Osteoblast (primary cell): Measurements from ENCODE around the gene ADTRP. TPM values are rescaled to one million over a fixed set of nuclear protein-coding genes. Genes with fewer than 3 reads are reported as not detected.

Experiments used
- DNase-seq: peaks from one replicate; pipeline ENCODE4 v3.0.0; 2011; ENCODE audit warnings: low spot score, mixed read lengths; ENCODE audit not compliant: insufficient read length; ENCODE audit errors: missing footprints
- H2AFZ ChIP-seq: 2 replicates; pipeline ENCODE4 v1.6.0; 2011; ENCODE audit warnings: mild to moderate bottlenecking, low read length
- H3K27ac ChIP-seq: 2 replicates; pipeline ENCODE4 v1.5.1; 2011; ENCODE audit warnings: mild to moderate bottlenecking, low read depth, low read length, moderate library complexity
- H3K27me3 ChIP-seq: 2 replicates; pipeline ENCODE4 v1.6.0; 2012; ENCODE audit warnings: mild to moderate bottlenecking, control low read depth, inconsistent platforms, low read length, moderate library complexity; ENCODE audit not compliant: insufficient read depth
- H3K36me3 ChIP-seq: 2 replicates; pipeline ENCODE4 v1.5.1; 2011; ENCODE audit warnings: mild to moderate bottlenecking, low read length, control low read depth, moderate library complexity; ENCODE audit not compliant: insufficient read depth
- H3K4me1 ChIP-seq: 2 replicates; pipeline ENCODE4 v1.5.1; 2011; ENCODE audit warnings: mild to moderate bottlenecking, low read length, control low read depth, moderate library complexity; ENCODE audit not compliant: insufficient read depth
- H3K4me2 ChIP-seq: 2 replicates; pipeline ENCODE4 v1.6.0; 2011; ENCODE audit warnings: mild to moderate bottlenecking, low read length; ENCODE audit not compliant: insufficient read depth
- H3K4me3 ChIP-seq: fragments of 200-600 bp; sonication (generic); 3 replicates; pipeline ENCODE4 v1.5.1; 2012; ENCODE audit warnings: mild to moderate bottlenecking, low read length, inconsistent platforms; ENCODE audit not compliant: insufficient read depth
- H3K79me2 ChIP-seq: 2 replicates; pipeline ENCODE4 v1.6.0; 2012; ENCODE audit warnings: mild to moderate bottlenecking, low read length, control low read depth, inconsistent platforms; ENCODE audit not compliant: insufficient read depth
- H3K9me3 ChIP-seq: 2 replicates; pipeline ENCODE4 v1.5.1; 2011; ENCODE audit warnings: low read depth, low read length, control low read depth
- H4K20me1 ChIP-seq: 2 replicates; pipeline ENCODE4 v1.6.0; 2012; ENCODE audit warnings: mild to moderate bottlenecking, low read length, control low read depth; ENCODE audit not compliant: insufficient read depth
- total RNA-seq: library from RNA; depleted of rRNA; stranded (reverse); fragments of >200 nt; gene quantifications from 2 replicates; pipeline ENCODE4 v1.2.3, GENCODE V29; 2012
- TF ChIP-seq, protein P1 (sequence below): IDR thresholded peaks from 2 replicates; pipeline ENCODE4 v1.5.1; 2011; ENCODE audit warnings: mild to moderate bottlenecking, low read depth, low read length, moderate library complexity; ENCODE audit errors: extremely low read depth

The ADTRP gene
- total RNA-seq, 1 donor: 0.72 TPM

DNA sequence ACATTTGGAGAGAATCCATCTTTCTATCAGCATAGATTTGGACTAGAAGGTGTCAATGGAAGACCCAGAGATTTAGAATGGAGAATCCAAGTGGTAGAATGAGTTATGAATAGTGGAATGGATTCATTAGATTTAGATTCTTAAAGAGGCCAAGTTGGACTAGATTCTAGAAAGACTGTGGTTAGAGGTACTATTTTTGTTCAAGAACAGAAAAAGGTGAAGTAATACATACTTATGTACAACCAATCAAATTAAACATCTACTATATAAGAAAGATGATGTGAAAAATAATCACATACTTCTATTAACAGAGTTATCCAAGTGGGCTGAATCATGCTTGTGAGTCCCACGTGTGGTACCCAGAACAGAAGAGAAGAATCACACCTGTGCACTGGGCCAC, 33.8 kb upstream of the ADTRP start:
- Histone ChIP-seq H3K36me3 (no peaks in the 10 kb centered on the region), H3K4me1 (peaks cover 24% of the 10 kb centered on the region), H3K27ac (no peak overlapping the region), H2AFZ (no peak overlapping the region), H3K9me3 (no peaks in the 10 kb centered on the region), H4K20me1 (no peaks in the 10 kb centered on the region), H3K79me2 (no peaks in the 10 kb centered on the region), H3K4me3 (no peak overlapping the region), H3K27me3 (no peaks in the 10 kb centered on the region), H3K4me2 (no peak overlapping the region)
- no peak for DNase-seq
- TF ChIP-seq, protein P1, sequence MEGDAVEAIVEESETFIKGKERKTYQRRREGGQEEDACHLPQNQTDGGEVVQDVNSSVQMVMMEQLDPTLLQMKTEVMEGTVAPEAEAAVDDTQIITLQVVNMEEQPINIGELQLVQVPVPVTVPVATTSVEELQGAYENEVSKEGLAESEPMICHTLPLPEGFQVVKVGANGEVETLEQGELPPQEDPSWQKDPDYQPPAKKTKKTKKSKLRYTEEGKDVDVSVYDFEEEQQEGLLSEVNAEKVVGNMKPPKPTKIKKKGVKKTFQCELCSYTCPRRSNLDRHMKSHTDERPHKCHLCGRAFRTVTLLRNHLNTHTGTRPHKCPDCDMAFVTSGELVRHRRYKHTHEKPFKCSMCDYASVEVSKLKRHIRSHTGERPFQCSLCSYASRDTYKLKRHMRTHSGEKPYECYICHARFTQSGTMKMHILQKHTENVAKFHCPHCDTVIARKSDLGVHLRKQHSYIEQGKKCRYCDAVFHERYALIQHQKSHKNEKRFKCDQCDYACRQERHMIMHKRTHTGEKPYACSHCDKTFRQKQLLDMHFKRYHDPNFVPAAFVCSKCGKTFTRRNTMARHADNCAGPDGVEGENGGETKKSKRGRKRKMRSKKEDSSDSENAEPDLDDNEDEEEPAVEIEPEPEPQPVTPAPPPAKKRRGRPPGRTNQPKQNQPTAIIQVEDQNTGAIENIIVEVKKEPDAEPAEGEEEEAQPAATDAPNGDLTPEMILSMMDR: no peak

DNA sequence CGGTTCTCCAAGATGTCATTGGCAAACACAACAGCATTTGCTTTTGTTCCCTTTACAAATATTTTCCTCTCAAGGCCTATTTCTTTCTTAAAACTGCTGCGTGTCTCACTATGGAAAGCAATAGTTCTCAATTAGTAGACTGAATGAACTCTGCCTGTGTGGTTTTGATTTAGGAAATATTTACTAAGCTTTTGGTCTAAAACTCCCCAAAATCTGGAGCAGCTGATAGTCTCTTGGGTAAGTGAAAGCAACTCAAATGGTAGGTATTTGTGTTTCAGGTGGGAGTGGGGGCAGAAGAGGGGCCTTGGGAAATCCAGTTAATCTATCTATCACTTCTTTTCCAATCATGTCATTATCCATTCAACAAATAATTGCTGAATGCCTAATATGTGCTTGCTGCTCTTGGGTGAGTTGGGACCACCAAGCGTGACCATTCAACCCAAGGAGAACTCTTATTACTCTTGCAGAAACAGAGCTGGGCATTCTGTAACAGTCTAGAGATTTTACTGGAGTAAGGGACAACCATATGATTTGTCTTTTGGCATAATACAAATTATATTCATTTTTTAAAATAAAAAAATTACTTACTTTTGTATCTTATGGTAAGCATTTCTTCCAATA, 33.2 kb upstream of the ADTRP start:
- no peak for DNase-seq
- no peak overlapping the region for H3K4me2 ChIP-seq
- no peak overlapping the region for H2AFZ ChIP-seq
- H3K4me3 ChIP-seq: no peak overlapping the region
- no peak overlapping the region for H3K27ac ChIP-seq
- peaks cover 24% of the 10 kb centered on the region for H3K4me1 ChIP-seq
- TF ChIP-seq, protein P1: no peak
- H3K27me3 ChIP-seq: no peaks in the 10 kb centered on the region
- no peaks in the 10 kb centered on the region for H3K9me3 ChIP-seq
- no peaks in the 10 kb centered on the region for H3K79me2 ChIP-seq
- H4K20me1 ChIP-seq: no peaks in the 10 kb centered on the region
- no peaks in the 10 kb centered on the region for H3K36me3 ChIP-seq

DNA sequence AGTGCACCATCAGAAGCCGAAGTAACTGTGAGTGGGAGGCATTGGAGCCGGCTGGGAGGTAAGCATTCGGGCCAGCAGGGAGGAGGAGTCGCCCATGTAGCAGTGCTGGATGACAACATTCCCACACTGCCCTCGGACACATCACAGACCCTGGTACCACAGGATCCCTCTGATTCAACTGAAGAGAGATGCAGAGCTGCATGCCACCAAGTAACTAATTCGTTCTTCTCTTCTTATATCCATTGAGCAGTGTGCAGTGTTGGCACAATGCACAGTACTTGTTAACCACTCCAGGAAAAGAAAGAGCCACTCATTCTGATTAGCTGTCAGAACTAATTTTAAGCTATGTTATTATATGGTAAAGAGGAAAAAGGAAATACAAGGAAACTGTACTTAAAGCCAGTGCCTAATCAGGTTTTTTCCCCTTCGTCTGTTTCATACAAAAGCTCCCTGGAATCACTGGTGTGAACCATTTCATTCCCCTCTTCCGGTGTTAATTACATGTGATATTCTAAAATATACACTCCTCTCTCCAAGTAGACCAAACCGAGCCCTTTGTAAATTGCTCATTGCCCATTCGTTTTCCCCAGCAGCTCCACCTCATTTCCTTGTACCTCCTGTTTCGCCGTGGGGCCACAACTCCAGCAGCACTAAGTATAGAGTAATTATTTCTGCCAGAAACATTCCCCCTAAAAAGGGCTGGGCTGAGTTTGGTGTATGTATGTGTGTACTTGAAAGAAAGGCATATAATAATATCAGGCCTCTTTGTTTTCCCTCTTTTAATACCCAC, 32.4 kb upstream of the ADTRP start:
- H3K79me2 ChIP-seq: no peaks in the 10 kb centered on the region
- peak overlapping the region; percentile 60 for H3K4me2 ChIP-seq
- TF ChIP-seq, protein P1: no peak

DNA sequence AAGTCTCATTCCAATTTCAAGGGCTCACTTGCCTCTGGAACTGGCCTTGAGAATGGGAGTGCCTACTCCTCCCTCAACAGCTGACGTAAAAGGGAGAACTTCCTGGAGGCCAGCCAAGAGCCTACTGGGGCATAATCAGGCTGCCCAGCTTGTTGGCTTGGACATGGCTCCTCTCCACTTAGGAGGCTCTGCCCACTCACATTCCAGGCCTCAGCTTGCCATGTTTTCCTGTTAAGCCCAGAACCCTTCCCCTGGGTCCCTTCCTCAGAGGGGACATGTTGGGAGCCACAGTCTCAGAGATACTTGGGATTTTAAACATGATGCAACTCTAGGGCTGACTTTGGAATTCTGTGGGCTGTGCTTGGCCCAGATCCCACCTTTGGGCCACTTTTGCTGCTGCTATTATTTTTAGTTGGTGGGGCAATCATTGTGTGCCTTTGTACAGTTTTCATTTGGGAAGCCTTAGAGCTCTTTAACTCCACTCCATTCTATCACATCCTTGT, 31.5 kb upstream of the ADTRP start:
- Histone ChIP-seq H3K4me1 (peaks cover 19% of the 10 kb centered on the region), H3K27me3 (no peaks in the 10 kb centered on the region), H3K36me3 (no peaks in the 10 kb centered on the region), H4K20me1 (no peaks in the 10 kb centered on the region), H2AFZ (peak overlapping the region; percentile 85), H3K27ac (peak overlapping the region; percentile 89), H3K9me3 (no peaks in the 10 kb centered on the region), H3K4me2 (peak overlapping the region; percentile 60), H3K4me3 (peak overlapping the region; percentile 27), H3K79me2 (no peaks in the 10 kb centered on the region)
- peak; percentile 90 for DNase-seq
- TF ChIP-seq, protein P1: no peak

More for the DNA sequence above, 32.4 kb upstream of the ADTRP start:
- no peaks in the 10 kb centered on the region for H3K9me3 ChIP-seq
- peak overlapping the region; percentile 27 for H3K4me3 ChIP-seq
- H3K36me3 ChIP-seq: no peaks in the 10 kb centered on the region
- H3K27me3 ChIP-seq: no peaks in the 10 kb centered on the region
- no peaks in the 10 kb centered on the region for H4K20me1 ChIP-seq
- peak; percentile 51 for DNase-seq
- peak overlapping the region; percentile 85 for H2AFZ ChIP-seq
- H3K27ac ChIP-seq: peak overlapping the region; percentile 89
- peaks cover 24% of the 10 kb centered on the region for H3K4me1 ChIP-seq
